ENCODE measurements around the gene AK8. TPM values are rescaled to one million over a fixed set of nuclear protein-coding genes. Genes with fewer than 3 reads are reported as not detected.

The AK8 gene
- polyA plus RNA-seq, 1 of the 3 experiments (the other 2 are of a cell fraction), result 0.77 TPM

GRCh38 chr9:132910376-132910775 lies 32.3 kb upstream of the AK8 start:
- TF ChIP-seq TAF1 (IDR thresholded peaks at IDR 0.05; ENCODE audit: borderline replicate concordance, low read depth, low read length) (no peak), GABPA (IDR thresholded peaks at IDR 0.05; ENCODE audit: low read depth) (no peak), SIN3A (IDR thresholded peaks at IDR 0.05; ENCODE audit: borderline replicate concordance, low read depth, low read length) (no peak), MAX (IDR thresholded peaks at IDR 0.05; ENCODE audit: low read depth) (no peak), RXRA (IDR thresholded peaks at IDR 0.05; ENCODE audit: borderline replicate concordance, low read depth) (no peak), NFIC (IDR thresholded peaks at IDR 0.05; ENCODE audit: borderline replicate concordance) (no peak), YY1 (IDR thresholded peaks at IDR 0.05; ENCODE audit: low read depth) (no peak), POLR2AphosphoS5 (IDR thresholded peaks at IDR 0.05; ENCODE audit: low read depth, low read length) (no peak), TEAD4 (IDR thresholded peaks at IDR 0.05; ENCODE audit: borderline replicate concordance, insufficient read depth) (no peak), FOXJ3 (CRISPR knock-in tag; IDR thresholded peaks at IDR 0.05) (no peak)
- Histone ChIP-seq H3K4me3 (ENCODE audit: low read depth in 2 of 2, low read length in 1 of 2) (no peak overlapping the region), H2AFZ (ENCODE audit: low read depth) (no peak overlapping the region), H3K9me3 (no peaks in the 10 kb centered on the region), H3K4me1 (ENCODE audit: control insufficient read depth in 1 of 2, insufficient read depth in 2 of 2, low read depth in 1 of 2, low read length in 1 of 2) (no peaks in the 10 kb centered on the region), H3K4me2 (no peak overlapping the region), H3K9me2 (no peaks in the 10 kb centered on the region), H3K36me3 (replicated peaks in 1 of 2; ENCODE audit: control insufficient read depth in 1 of 2, insufficient read depth in 2 of 2, low read length in 1 of 2) (peaks cover 47% of the 10 kb centered on the region in 2 experiments), H3K27ac (ENCODE audit: low read depth in 2 of 2, low read length in 1 of 2) (no peak overlapping the region), H4K20me1 (ENCODE audit: insufficient read depth) (no peaks in the 10 kb centered on the region), H3K9ac (no peak overlapping the region), H3K27me3 (ENCODE audit: insufficient read depth) (no peaks in the 10 kb centered on the region), H3K79me2 (ENCODE audit: insufficient read depth) (no peaks in the 10 kb centered on the region), H3F3A (replicated peaks; ENCODE audit: insufficient read depth) (no peaks in the 10 kb centered on the region)
- 91% methylated on average over 6 of the region's 6 CpGs for WGBS (ENCODE audit: low lambda C conversion rate)
- POLR2A ChIA-PET, result no interaction called here
- DNase-seq, result no peak
- CTCF ChIA-PET, result interaction anchor here (1.0 to 10.7 kb wide), 5 partner anchors 7 to 112 kb away, joined by 3 to 85 read pairs (median 5); no protein-coding TSS in a partner anchor

- CTCF ChIA-PET, result interaction anchor here (1.0 to 10.7 kb wide), 5 partner anchors 6 to 497 kb away, joined by 4 to 85 read pairs (median 4); no protein-coding TSS in a partner anchor
Measured at GRCh38 chr9:132909311-132909710, 31.2 kb upstream of the AK8 start.

More at GRCh38 chr9:132909311-132909710, 31.2 kb upstream of the AK8 start:
- no peak overlapping the region for H3K4me3 ChIP-seq (ENCODE audit: low read depth in 2 of 2, low read length in 1 of 2)
- H3K9me2 ChIP-seq, result no peaks in the 10 kb centered on the region
- POLR2A ChIA-PET, result no interaction called here
- no peak for DNase-seq
- no peak overlapping the region for H3K4me2 ChIP-seq
- TF ChIP-seq RFX5 (IDR thresholded peaks at IDR 0.05; ENCODE audit: low read length) (no peak), GATA2 (CRISPR knock-in tag; IDR thresholded peaks at IDR 0.05) (no peak), ELF1 (IDR thresholded peaks at IDR 0.05) (no peak), NRF1 (IDR thresholded peaks at IDR 0.05; ENCODE audit: low read depth, low read length) (no peak), POLR2AphosphoS5 (IDR thresholded peaks at IDR 0.05; ENCODE audit: low read depth, low read length) (no peak), CTCF (IDR thresholded peaks at IDR 0.05) (no peak)
- H3K27ac ChIP-seq (ENCODE audit: low read depth in 2 of 2, low read length in 1 of 2), result no peak overlapping the region
- H3K4me1 ChIP-seq (ENCODE audit: control insufficient read depth in 1 of 2, insufficient read depth in 2 of 2, low read depth in 1 of 2, low read length in 1 of 2), result no peaks in the 10 kb centered on the region
- no peaks in the 10 kb centered on the region for H3K27me3 ChIP-seq (ENCODE audit: insufficient read depth)
- H3K9ac ChIP-seq, result no peak overlapping the region
- no peaks in the 10 kb centered on the region for H4K20me1 ChIP-seq (ENCODE audit: insufficient read depth)
- WGBS (ENCODE audit: low lambda C conversion rate), result 62% methylated on average over 2 of the region's 2 CpGs
- H3F3A ChIP-seq (replicated peaks; ENCODE audit: insufficient read depth), result no peaks in the 10 kb centered on the region
- no peak overlapping the region for H2AFZ ChIP-seq (ENCODE audit: low read depth)
- H3K79me2 ChIP-seq (ENCODE audit: insufficient read depth), result no peaks in the 10 kb centered on the region
- no peaks in the 10 kb centered on the region for H3K9me3 ChIP-seq
- peaks cover 43 to 55% of the 10 kb centered on the region in 2 experiments for H3K36me3 ChIP-seq (replicated peaks in 1 of 2; ENCODE audit: control insufficient read depth in 1 of 2, insufficient read depth in 2 of 2, low read length in 1 of 2)
